ENCODE data around the gene IFRD2. TPM values are rescaled to one million over a fixed set of nuclear protein-coding genes. Genes with fewer than 3 reads are reported as not detected.
A peak's percentile ranks its signal among the peaks of the same experiment; 100 is the strongest.

Gene IFRD2
- total and polyA plus RNA-seq, 9 of the 15 experiments (the other 6 are each of a cell fraction or from before 2014, with no cell fraction given), result 30.5 to 115 (median 52.8) TPM

GRCh38 chr3:50241163-50241562 lies 51.1 kb downstream of the IFRD2 start:
- peaks cover 46% of the 10 kb centered on the region for H3K79me2 ChIP-seq (ENCODE audit: control insufficient read depth, insufficient read depth, low read length)
- BruUV-seq (replicated peaks), result no TSS peak
- in situ Hi-C loops (cut with MboI), result no loop called here
- CTCF ChIA-PET (ENCODE audit: low intra/inter-chr PET ratio), result no interaction called here
- H3K9me3 ChIP-seq (replicated peaks; ENCODE audit: control insufficient read depth, insufficient read depth, low read depth, low read length), result no peaks in the 10 kb centered on the region
- H3K27me3 ChIP-seq (ENCODE audit: control insufficient read depth in 2 of 2, insufficient read depth in 2 of 2, low read length in 2 of 2), result no peaks in the 10 kb centered on the region
- peaks cover 7% of the 10 kb centered on the region; the same call in 1 of the 3 replicates for H3K36me3 ChIP-seq (ENCODE audit: control insufficient read depth, insufficient read depth, low read length)
- H3K4me3 ChIP-seq, result no peak overlapping the region
- intact Hi-C loops (cut with micrococcal nuclease), result no loop called here
- peak overlapping the region in 1 of 2 experiments; percentile 38; a peak in 2 of 4 replicates for H3K9ac ChIP-seq (ENCODE audit: insufficient read depth in 1 of 2, low read depth in 2 of 2, low read length in 2 of 2)
- peaks cover 45 to 70% of the 10 kb centered on the region in 2 experiments; a peak in 4 of 5 replicates for H3K4me1 ChIP-seq (replicated peaks in 1 of 2; ENCODE audit: control insufficient read depth in 2 of 2, insufficient read depth in 2 of 2, low read length in 2 of 2)
- no peaks in the 10 kb centered on the region for H4K20me1 ChIP-seq (replicated peaks; ENCODE audit: control insufficient read depth, insufficient read depth, low read length)
- ATAC-seq (no peak), DNase-seq (ENCODE audit: extremely low read depth in 1 of 4, low spot score in 3 of 4) (no peak), FAIRE-seq (no peak)
- no peak overlapping the region for H3K4me2 ChIP-seq (ENCODE audit: insufficient read depth, low read length)
- no peak overlapping the region for H2AFZ ChIP-seq (ENCODE audit: low read depth, low read length)
- no peak overlapping the region for H3K27ac ChIP-seq (ENCODE audit: extremely low read depth, low read depth, low read length)
- no peaks in the 10 kb centered on the region for H3K9me1 ChIP-seq (ENCODE audit: control insufficient read depth, insufficient read depth, low read length)
- WGBS (ENCODE audit: insufficient coverage, low coverage, missing lambda C conversion rate), result 76% methylated on average over 3 of the region's 4 CpGs
- POLR2A ChIA-PET, result interaction anchor here (0.6 to 1.1 kb wide), 2 partner anchors 11 to 14 kb away, joined by 4 read pairs; no protein-coding TSS in a partner anchor
- TF ChIP-seq TCF15 (CRISPR knock-in tag; IDR thresholded peaks at IDR 0.05) (no peak), ZBTB33 (CRISPR knock-in tag; IDR thresholded peaks at IDR 0.05) (no peak), ARNT (IDR thresholded peaks at IDR 0.05) (no peak), DPF2 (IDR thresholded peaks at IDR 0.05) (no peak), RAD21 (CRISPR knock-in tag; conservative IDR thresholded peaks at IDR 0.05 in 1 of 2, IDR thresholded peaks at IDR 0.05 in 1 of 2) (no peak), HDAC2 (IDR thresholded peaks at IDR 0.05) (no peak), EP300 (IDR thresholded peaks at IDR 0.05; ENCODE audit: low read length) (no peak), MAFK (IDR thresholded peaks at IDR 0.05; ENCODE audit: low read length) (no peak), ZNF12 (CRISPR knock-in tag; IDR thresholded peaks at IDR 0.05) (no peak), COPS2 (conservative IDR thresholded peaks at IDR 0.05) (no peak), ZNF274 (IDR thresholded peaks at IDR 0.05; ENCODE audit: borderline replicate concordance, low read depth, low read length) (no peak), ATF7 (IDR thresholded peaks at IDR 0.05) (no peak), GTF3C2 (IDR thresholded peaks at IDR 0.05; ENCODE audit: borderline replicate concordance, extremely low read depth, insufficient read length) (no peak), TCF7L2 (IDR thresholded peaks at IDR 0.05; ENCODE audit: low read depth, low read length) (no peak), ZMIZ1 (IDR thresholded peaks at IDR 0.05; ENCODE audit: low read depth in 2 of 2, low read length in 2 of 2) (no peak)
